Measurements from ENCODE around the gene SIM2. TPM values are rescaled to one million over a fixed set of nuclear protein-coding genes. Genes with fewer than 3 reads are reported as not detected.

Gene SIM2
- total RNA-seq, 2 donors from 2014 or later = not detected

GRCh38 chr21:36710729-36711048, 11.8 kb downstream of the SIM2 start:
- no peak for DNase-seq (ENCODE audit: low spot score)
- Histone ChIP-seq H3K4me3 (no peak overlapping the region), H3K4me1 (ENCODE audit: control insufficient read depth in 1 of 2, low read depth in 2 of 2) (peaks cover 17 to 31% of the 10 kb centered on the region in 2 donors), H3K27me3 (replicated peaks; ENCODE audit: insufficient read depth) (peaks cover 32% of the 10 kb centered on the region), H3K36me3 (no peaks in the 10 kb centered on the region), H3K27ac (no peak overlapping the region), H3K9me3 (no peaks in the 10 kb centered on the region)
- no peak for TF ChIP-seq CTCF (IDR thresholded peaks at IDR 0.05)
- no peak for ATAC-seq (ENCODE audit: insufficient number of reproducible peaks, low FRiP score, low read depth)

DNA sequence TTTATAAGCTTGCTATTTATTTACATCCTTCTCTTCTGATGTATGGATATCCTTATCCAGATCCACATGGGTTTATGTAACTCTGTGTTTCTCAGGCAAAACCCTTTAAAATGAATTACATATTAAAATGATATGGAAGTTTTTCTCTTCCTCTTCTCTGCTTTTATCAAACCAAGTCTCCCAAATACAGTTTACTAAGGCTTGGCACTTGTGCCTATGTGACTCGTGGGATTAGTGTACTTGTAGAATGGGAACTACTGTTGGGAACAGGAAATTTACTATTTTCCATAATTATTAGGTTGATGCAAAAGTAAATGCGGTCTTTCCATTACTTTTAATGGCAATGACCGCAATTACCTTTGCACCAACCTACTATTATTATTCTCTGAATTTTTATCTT, 14.8 kb downstream of the SIM2 start:
- Histone ChIP-seq H3K4me3 (no peak overlapping the region), H3K36me3 (no peaks in the 10 kb centered on the region), H3K9me3 (no peaks in the 10 kb centered on the region), H3K27me3 (replicated peaks; ENCODE audit: insufficient read depth) (peaks cover 24% of the 10 kb centered on the region), H3K27ac (no peak overlapping the region), H3K4me1 (ENCODE audit: control insufficient read depth in 1 of 2, low read depth in 2 of 2) (peaks cover 8 to 11% of the 10 kb centered on the region in 2 donors)
- DNase-seq (ENCODE audit: low spot score) (no peak), ATAC-seq (ENCODE audit: insufficient number of reproducible peaks, low FRiP score, low read depth) (no peak)
- no peak for TF ChIP-seq CTCF (IDR thresholded peaks at IDR 0.05)

- H3K36me3 ChIP-seq = no peaks in the 10 kb centered on the region
- no peaks in the 10 kb centered on the region for H3K9me3 ChIP-seq
- TF ChIP-seq CTCF (IDR thresholded peaks at IDR 0.05) = no peak
- DNase-seq (ENCODE audit: low spot score) (no peak), ATAC-seq (ENCODE audit: insufficient number of reproducible peaks, low FRiP score, low read depth) (no peak)
- peaks cover 6% of the 10 kb centered on the region for H3K27me3 ChIP-seq (replicated peaks; ENCODE audit: insufficient read depth)
- H3K4me1 ChIP-seq (ENCODE audit: control insufficient read depth in 1 of 2, low read depth in 2 of 2) = no peaks in the 10 kb centered on the region
- no peak overlapping the region for H3K27ac ChIP-seq
- H3K4me3 ChIP-seq = no peak overlapping the region
Observed at GRCh38 chr21:36716387-36716786, 17.5 kb downstream of the SIM2 start.

GRCh38 chr21:36716836-36717235, 17.9 kb downstream of the SIM2 start:
- Histone ChIP-seq H3K27ac (no peak overlapping the region), H3K4me3 (no peak overlapping the region), H3K9me3 (no peaks in the 10 kb centered on the region), H3K4me1 (ENCODE audit: control insufficient read depth in 1 of 2, low read depth in 2 of 2) (no peaks in the 10 kb centered on the region), H3K36me3 (no peaks in the 10 kb centered on the region), H3K27me3 (replicated peaks; ENCODE audit: insufficient read depth) (peaks cover 4% of the 10 kb centered on the region)
- DNase-seq (ENCODE audit: low spot score) = no peak
- no peak for TF ChIP-seq CTCF (IDR thresholded peaks at IDR 0.05)
- no peak for ATAC-seq (ENCODE audit: insufficient number of reproducible peaks, low FRiP score, low read depth)

- H3K4me3 ChIP-seq = no peak overlapping the region
- no peak overlapping the region for H3K27ac ChIP-seq
- H3K4me1 ChIP-seq (ENCODE audit: control insufficient read depth in 1 of 2, low read depth in 2 of 2) = no peaks in the 10 kb centered on the region
- peaks cover 4% of the 10 kb centered on the region for H3K27me3 ChIP-seq (replicated peaks; ENCODE audit: insufficient read depth)
- DNase-seq (ENCODE audit: low spot score) = no peak
- no peak for ATAC-seq (ENCODE audit: insufficient number of reproducible peaks, low FRiP score, low read depth)
- H3K9me3 ChIP-seq = no peaks in the 10 kb centered on the region
- no peak for TF ChIP-seq CTCF (IDR thresholded peaks at IDR 0.05)
- no peaks in the 10 kb centered on the region for H3K36me3 ChIP-seq
Observed at GRCh38 chr21:36717976-36718375, 19.1 kb downstream of the SIM2 start.

All from thoracic aorta (tissue), 2 donors.